Panc1 (cell line): Measurements from ENCODE around the gene CYP2S1.

Experiments
- CTCF ChIP-seq: fragments of 450-650 bp; IDR thresholded peaks from 2 replicates; pipeline ENCODE4 v1.5.1; 2017; ENCODE audit warnings: mild to moderate bottlenecking
- POLR2AphosphoS5 ChIP-seq: IDR thresholded peaks from 2 replicates; pipeline ENCODE4 v1.6.1; 2012; ENCODE audit warnings: mild to moderate bottlenecking, low read depth, low read length, moderate library complexity
- REST ChIP-seq, 2 experiments: IDR thresholded peaks; 2 replicates each; pipeline ENCODE4 v1.6.1; 2011 to 2012; ENCODE audit warnings: low read depth in 2 of 2, control low read depth in 1 of 2, low read length in 1 of 2, mild to moderate bottlenecking in 1 of 2, moderate library complexity in 1 of 2; ENCODE audit not compliant: insufficient read depth in 1 of 2
- SIN3A ChIP-seq: IDR thresholded peaks from 2 replicates; pipeline ENCODE4 v1.6.1; 2012; ENCODE audit warnings: low read depth, mild to moderate bottlenecking, low read length, moderate library complexity, borderline replicate concordance; ENCODE audit not compliant: insufficient read depth
- TCF7L2 ChIP-seq: IDR thresholded peaks from 2 replicates; pipeline ENCODE4 v1.6.1; 2011; ENCODE audit warnings: mild to moderate bottlenecking, low read depth, low read length, inconsistent platforms

DNA sequence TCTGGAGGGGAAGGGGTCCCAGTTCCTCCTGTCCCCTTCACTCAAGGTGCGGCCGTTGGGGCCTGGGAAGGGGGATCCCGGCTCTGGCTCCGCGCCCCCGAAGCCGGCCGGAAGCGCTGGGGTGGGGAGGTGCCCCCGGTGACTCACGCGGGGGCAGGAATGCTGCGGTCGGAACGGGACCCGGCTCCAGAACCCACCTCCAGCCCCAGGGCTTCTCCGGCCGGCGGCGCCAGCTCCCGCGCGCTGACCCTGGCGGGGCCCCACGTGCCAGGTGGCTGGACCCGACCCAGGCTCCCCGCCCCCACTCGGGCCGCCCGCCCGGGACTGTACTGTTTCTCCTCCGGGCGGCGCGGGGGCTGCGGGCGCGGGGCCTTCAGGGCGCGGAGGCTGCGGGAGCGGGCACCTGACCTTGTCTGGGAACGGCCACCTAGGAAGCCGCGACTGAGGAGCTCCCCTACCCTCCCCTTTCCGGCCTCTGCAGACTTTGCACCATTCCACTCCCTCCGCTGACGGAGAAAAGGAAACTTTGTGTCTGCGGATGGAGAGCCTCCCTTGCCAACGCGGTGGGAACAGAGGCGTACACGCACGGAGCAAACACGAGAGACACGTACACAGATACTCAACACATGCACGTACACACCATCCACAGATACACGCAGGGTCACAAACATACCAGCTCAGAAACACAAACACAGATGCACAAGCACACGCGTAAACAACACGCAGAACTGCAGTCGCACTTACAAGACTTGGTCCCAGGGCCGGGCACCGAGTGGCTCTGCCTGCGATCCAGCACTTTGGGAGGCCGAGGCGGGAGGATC lies 33.2 kb downstream of the CYP2S1 start:
- no peak for TF ChIP-seq CTCF
- no peak; the same call in 1 of the 2 replicates for TF ChIP-seq POLR2AphosphoS5
- no peak for TF ChIP-seq REST (IDR thresholded peaks at IDR 0.05; ENCODE audit: insufficient read depth in 1 of 2, low read depth in 2 of 2, low read length in 1 of 2)
- TF ChIP-seq SIN3A, result peak; percentile 7; the same call in 1 of the 2 replicates
- TF ChIP-seq TCF7L2, result no peak
